ENCODE results near the gene HSD11B2.
"Not testable (repeated sequence)": the region's sequence is repeated elsewhere in the genome, so short reads cannot be mapped to it uniquely, and the experiment has no call there.

HSD11B2 gene

GRCh38 chr16:67415421-67415820, 15.5 kb upstream of the HSD11B2 start:
- DNase-seq: not testable (repeated sequence)

GRCh38 chr16:67415872-67416793, 14.8 kb upstream of the HSD11B2 start, which contains the start of gene ZDHHC1:
TSS of gene ZDHHC1 (minus strand) at chr16:67416477. CDS start at chr16:67407775, 8,702 bp downstream.
- peak in 1 of 2 experiments; percentile 51 for DNase-seq

- DNase-seq: no peak
These were observed 13.4 kb upstream of the HSD11B2 start for GRCh38 chr16:67417333-67418061.

- no peak for DNase-seq
These were observed 11.4 kb upstream of the HSD11B2 start for GRCh38 chr16:67419502-67419901.

GRCh38 chr16:67419931-67420330, 11.0 kb upstream of the HSD11B2 start:
- DNase-seq: no peak

GRCh38 chr16:67421030-67421429, 9.9 kb upstream of the HSD11B2 start:
- DNase-seq: no peak

- no peak for DNase-seq
These were observed 7.9 kb upstream of the HSD11B2 start for GRCh38 chr16:67423015-67423414.

- DNase-seq: no peak
These were observed 7.2 kb upstream of the HSD11B2 start for GRCh38 chr16:67423611-67424260.

GRCh38 chr16:67424261-67424615, 6.7 kb upstream of the HSD11B2 start:
- no peak for DNase-seq

GRCh38 chr16:67425061-67425460, 5.9 kb upstream of the HSD11B2 start:
- peak; percentile 12 to 58 for DNase-seq

GRCh38 chr16:67425580-67425979, 5.3 kb upstream of the HSD11B2 start:
- no peak for DNase-seq

- no peak for DNase-seq
These were observed 4.9 kb upstream of the HSD11B2 start for GRCh38 chr16:67426022-67426421.

- DNase-seq: no peak
These were observed 4.0 kb upstream of the HSD11B2 start for GRCh38 chr16:67426950-67427349.

- DNase-seq: peak; percentile 42 to 68
These were observed 2.7 kb upstream of the HSD11B2 start for GRCh38 chr16:67428146-67428731.

- no peak for DNase-seq
These were observed 1.7 kb upstream of the HSD11B2 start for GRCh38 chr16:67429053-67429798.

- DNase-seq: no peak
These were observed 970 bp upstream of the HSD11B2 start for GRCh38 chr16:67429799-67430503.

GRCh38 chr16:67430504-67430976, 381 bp upstream of the HSD11B2 start:
- DNase-seq: peak in 1 of 2 experiments; percentile 52

- peak in 1 of 2 experiments; percentile 27 for DNase-seq
These were observed 1.0 kb downstream of the HSD11B2 start for GRCh38 chr16:67431775-67432505.

GRCh38 chr16:67432506-67432890, 1.6 kb downstream of the HSD11B2 start:
- DNase-seq: no peak

GRCh38 chr16:67433131-67433719, 2.3 kb downstream of the HSD11B2 start:
- no peak for DNase-seq
